ENCODE results near the gene CUBN. TPM values are rescaled to one million over a fixed set of nuclear protein-coding genes. Genes with fewer than 3 reads are reported as not detected.

Gene CUBN
- total RNA-seq, 1 donor = 1.1 TPM

- Histone ChIP-seq H3K4me1 (ENCODE audit: insufficient read depth, low read length) (no peaks in the 10 kb centered on the region), H3K27me3 (ENCODE audit: insufficient read depth, low read length) (no peaks in the 10 kb centered on the region), H3K4me2 (ENCODE audit: insufficient read depth, low read length) (no peak overlapping the region), H4K20me1 (ENCODE audit: insufficient read depth, low read length) (no peaks in the 10 kb centered on the region), H3K9me3 (ENCODE audit: low read depth, low read length) (no peaks in the 10 kb centered on the region), H3K4me3 (ENCODE audit: insufficient read depth, low read length) (no peak overlapping the region), H3K36me3 (ENCODE audit: insufficient read depth, low read length) (no peaks in the 10 kb centered on the region), H3K27ac (ENCODE audit: low read depth, low read length) (no peak overlapping the region), H2AFZ (ENCODE audit: low read length) (no peak overlapping the region), H3K79me2 (ENCODE audit: insufficient read depth, low read length) (no peaks in the 10 kb centered on the region)
- DNase-seq (ENCODE audit: insufficient read length, low spot score, missing footprints) = no peak
- TF ChIP-seq, protein P1, sequence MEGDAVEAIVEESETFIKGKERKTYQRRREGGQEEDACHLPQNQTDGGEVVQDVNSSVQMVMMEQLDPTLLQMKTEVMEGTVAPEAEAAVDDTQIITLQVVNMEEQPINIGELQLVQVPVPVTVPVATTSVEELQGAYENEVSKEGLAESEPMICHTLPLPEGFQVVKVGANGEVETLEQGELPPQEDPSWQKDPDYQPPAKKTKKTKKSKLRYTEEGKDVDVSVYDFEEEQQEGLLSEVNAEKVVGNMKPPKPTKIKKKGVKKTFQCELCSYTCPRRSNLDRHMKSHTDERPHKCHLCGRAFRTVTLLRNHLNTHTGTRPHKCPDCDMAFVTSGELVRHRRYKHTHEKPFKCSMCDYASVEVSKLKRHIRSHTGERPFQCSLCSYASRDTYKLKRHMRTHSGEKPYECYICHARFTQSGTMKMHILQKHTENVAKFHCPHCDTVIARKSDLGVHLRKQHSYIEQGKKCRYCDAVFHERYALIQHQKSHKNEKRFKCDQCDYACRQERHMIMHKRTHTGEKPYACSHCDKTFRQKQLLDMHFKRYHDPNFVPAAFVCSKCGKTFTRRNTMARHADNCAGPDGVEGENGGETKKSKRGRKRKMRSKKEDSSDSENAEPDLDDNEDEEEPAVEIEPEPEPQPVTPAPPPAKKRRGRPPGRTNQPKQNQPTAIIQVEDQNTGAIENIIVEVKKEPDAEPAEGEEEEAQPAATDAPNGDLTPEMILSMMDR (IDR thresholded peaks at IDR 0.05; ENCODE audit: extremely low read depth, low read depth, low read length) = no peak
Observed at GRCh38 chr10:16975188-16975587, 154.4 kb downstream of the CUBN start.

DNA sequence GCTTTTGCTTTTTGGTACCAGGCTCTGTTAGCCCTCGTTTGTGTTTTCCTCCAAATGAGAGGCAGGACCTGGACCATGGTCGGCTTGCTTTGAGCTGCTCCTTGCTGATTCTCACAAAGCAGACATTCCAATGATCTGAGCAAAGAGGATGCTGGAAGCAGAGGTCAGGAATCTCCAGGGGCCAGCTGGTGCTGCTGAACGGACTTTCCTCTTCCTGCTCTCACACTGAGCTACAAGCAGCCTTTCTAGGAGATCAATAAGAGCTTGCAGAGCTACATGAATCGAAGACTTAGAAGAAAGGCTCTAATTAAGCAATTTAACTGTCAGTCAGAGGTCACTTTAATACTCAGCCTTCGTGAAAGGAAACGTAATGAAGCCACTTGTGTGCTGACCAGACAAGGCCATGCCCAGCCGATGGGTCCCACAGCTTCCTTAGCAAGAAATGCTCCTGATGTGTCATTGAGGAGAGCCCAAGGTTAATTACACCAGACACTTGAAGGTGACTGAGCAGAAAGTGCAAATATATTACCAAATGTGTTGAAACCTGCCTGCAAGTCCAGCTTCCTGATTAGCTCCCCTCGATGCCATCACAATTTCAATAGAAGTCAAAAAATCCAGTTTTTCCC lies 161.1 kb downstream of the CUBN start:
- Histone ChIP-seq H4K20me1 (ENCODE audit: insufficient read depth, low read length) (no peaks in the 10 kb centered on the region), H3K79me2 (ENCODE audit: insufficient read depth, low read length) (no peaks in the 10 kb centered on the region), H3K36me3 (ENCODE audit: insufficient read depth, low read length) (no peaks in the 10 kb centered on the region), H3K27ac (ENCODE audit: low read depth, low read length) (peak overlapping the region; percentile 88), H3K4me3 (ENCODE audit: insufficient read depth, low read length) (peak overlapping the region; percentile 30), H3K4me1 (ENCODE audit: insufficient read depth, low read length) (peaks cover 37% of the 10 kb centered on the region), H3K27me3 (ENCODE audit: insufficient read depth, low read length) (no peaks in the 10 kb centered on the region), H2AFZ (ENCODE audit: low read length) (peak overlapping the region; percentile 62), H3K4me2 (ENCODE audit: insufficient read depth, low read length) (peak overlapping the region; percentile 71), H3K9me3 (ENCODE audit: low read depth, low read length) (no peaks in the 10 kb centered on the region)
- TF ChIP-seq, protein P1 (IDR thresholded peaks at IDR 0.05; ENCODE audit: extremely low read depth, low read depth, low read length) = no peak
- peak; percentile 76 for DNase-seq (ENCODE audit: insufficient read length, low spot score, missing footprints)

DNA sequence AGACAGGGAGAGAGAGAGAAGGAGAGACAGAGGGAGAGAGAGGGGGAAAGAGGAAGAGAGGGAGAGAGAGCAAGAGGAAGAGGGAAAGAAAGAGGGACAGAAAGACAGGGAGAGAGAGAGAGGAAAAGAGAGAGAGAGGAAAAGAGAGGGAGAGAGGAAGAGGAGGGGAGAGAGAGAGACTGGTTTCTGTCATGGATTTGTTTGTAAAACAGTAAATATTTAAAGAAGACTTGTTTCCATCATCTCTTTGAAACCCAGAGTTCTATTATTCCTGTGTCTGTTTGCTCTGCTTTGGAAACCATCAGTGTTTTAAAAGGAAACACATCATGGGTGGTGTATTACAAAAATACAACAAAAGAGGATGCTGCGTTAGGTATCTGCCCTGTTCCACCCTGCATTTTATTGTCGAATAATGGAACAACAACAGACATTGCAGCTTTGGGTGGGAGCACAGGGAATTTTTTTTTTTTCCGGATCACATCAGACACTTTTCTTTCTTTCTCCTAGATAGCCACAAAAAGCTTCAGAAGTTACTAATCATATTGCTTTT lies 161.7 kb downstream of the CUBN start:
- peak overlapping the region; percentile 88 for H3K27ac ChIP-seq (ENCODE audit: low read depth, low read length)
- TF ChIP-seq, protein P1 (IDR thresholded peaks at IDR 0.05; ENCODE audit: extremely low read depth, low read depth, low read length) = no peak
- peak overlapping the region; percentile 62 for H2AFZ ChIP-seq (ENCODE audit: low read length)
- peak overlapping the region; percentile 49 for H3K4me3 ChIP-seq (ENCODE audit: insufficient read depth, low read length)
- H3K9me3 ChIP-seq (ENCODE audit: low read depth, low read length) = no peaks in the 10 kb centered on the region
- no peaks in the 10 kb centered on the region for H3K27me3 ChIP-seq (ENCODE audit: insufficient read depth, low read length)
- peak overlapping the region; percentile 71 for H3K4me2 ChIP-seq (ENCODE audit: insufficient read depth, low read length)
- H3K36me3 ChIP-seq (ENCODE audit: insufficient read depth, low read length) = no peaks in the 10 kb centered on the region
- H3K79me2 ChIP-seq (ENCODE audit: insufficient read depth, low read length) = no peaks in the 10 kb centered on the region
- DNase-seq (ENCODE audit: insufficient read length, low spot score, missing footprints) = no peak
- peaks cover 37% of the 10 kb centered on the region for H3K4me1 ChIP-seq (ENCODE audit: insufficient read depth, low read length)
- no peaks in the 10 kb centered on the region for H4K20me1 ChIP-seq (ENCODE audit: insufficient read depth, low read length)

- H3K27ac ChIP-seq (ENCODE audit: low read depth, low read length) = peak overlapping the region; percentile 88
- no peaks in the 10 kb centered on the region for H3K9me3 ChIP-seq (ENCODE audit: low read depth, low read length)
- H3K27me3 ChIP-seq (ENCODE audit: insufficient read depth, low read length) = no peaks in the 10 kb centered on the region
- peaks cover 37% of the 10 kb centered on the region for H3K4me1 ChIP-seq (ENCODE audit: insufficient read depth, low read length)
- peak overlapping the region; percentile 71 for H3K4me2 ChIP-seq (ENCODE audit: insufficient read depth, low read length)
- no peak for DNase-seq (ENCODE audit: insufficient read length, low spot score, missing footprints)
- H2AFZ ChIP-seq (ENCODE audit: low read length) = peak overlapping the region; percentile 58
- H3K79me2 ChIP-seq (ENCODE audit: insufficient read depth, low read length) = no peaks in the 10 kb centered on the region
- no peaks in the 10 kb centered on the region for H3K36me3 ChIP-seq (ENCODE audit: insufficient read depth, low read length)
- TF ChIP-seq, protein P1 (IDR thresholded peaks at IDR 0.05; ENCODE audit: extremely low read depth, low read depth, low read length) = no peak
- H4K20me1 ChIP-seq (ENCODE audit: insufficient read depth, low read length) = no peaks in the 10 kb centered on the region
- peak overlapping the region; percentile 49 for H3K4me3 ChIP-seq (ENCODE audit: insufficient read depth, low read length)
Observed at GRCh38 chr10:16966991-16967865, 162.4 kb downstream of the CUBN start.
